IMR-90 (cell line): ENCODE measurements around the gene SHROOM3. TPM values are rescaled to one million over a fixed set of nuclear protein-coding genes. Genes with fewer than 3 reads are reported as not detected.

Experiments used
- ATAC-seq: fragments of 200-7000 bp; cut with Tn5 transposase; 2 replicates; pipeline ENCODE4 v1.9.1; 2020; ENCODE audit warnings: low read depth, mild to moderate bottlenecking, moderate library complexity
- BruUV-seq: library from RNA; stranded (reverse); fragments of 400-500 nt; replicated peaks from 2 replicates; lab custom pipeline; 2021; lab: Mats Ljungman, UMichigan
- CTCF ChIA-PET: fragments of 300-600 bp; formaldehyde crosslinking; extraction: SDS; loops from one replicate; lab custom pipeline; 2021; ENCODE audit warnings: antibody characterized with exemption; lab: Yijun Ruan, JAX
- POLR2A ChIA-PET: fragments of 300-600 bp; sonication (Branson Sonifier 250); formaldehyde crosslinking; loops from one replicate; lab custom pipeline; 2022; ENCODE audit warnings: antibody characterized with exemption; ENCODE audit not compliant: unreplicated experiment; lab: Charles Lee
- DNase-seq: peaks from one replicate; pipeline ENCODE4 v3.0.0; 2013
- H2AFZ ChIP-seq: replicated peaks from 2 replicates; pipeline ENCODE3; 2013; ENCODE audit warnings: low read length, mild to moderate bottlenecking; ENCODE audit not compliant: poor library complexity
- H2AK5ac ChIP-seq: 2 replicates; pipeline ENCODE4 v1.6.1; 2013; ENCODE audit warnings: low read depth, low read length, inconsistent platforms
- H2AK9ac ChIP-seq: replicated peaks from 2 replicates; pipeline ENCODE3; 2013; ENCODE audit warnings: mild to moderate bottlenecking, low read depth, low read length, moderate library complexity; ENCODE audit not compliant: poor library complexity
- H2BK120ac ChIP-seq: 2 replicates; pipeline ENCODE4 v1.6.1; 2013; ENCODE audit warnings: low read depth, low read length, inconsistent platforms
- H2BK15ac ChIP-seq: 3 replicates; pipeline ENCODE4 v1.6.1; 2013; ENCODE audit warnings: low read depth, low read length, inconsistent platforms
- H2BK20ac ChIP-seq: 2 replicates; pipeline ENCODE4 v1.6.1; 2013; ENCODE audit warnings: low read depth, mild to moderate bottlenecking, inconsistent platforms, low read length, moderate library complexity
- H2BK5ac ChIP-seq: 2 replicates; pipeline ENCODE4 v1.6.1; 2013; ENCODE audit warnings: mild to moderate bottlenecking, low read depth, low read length, inconsistent platforms; ENCODE audit not compliant: poor library complexity, severe bottlenecking
- H3K14ac ChIP-seq: replicated peaks from 2 replicates; pipeline ENCODE4 v1.6.1; 2013; ENCODE audit warnings: low read depth, low read length, inconsistent platforms
- H3K18ac ChIP-seq: 2 replicates; pipeline ENCODE4 v1.6.1; 2013; ENCODE audit warnings: low read depth, low read length, control low read depth
- H3K23ac ChIP-seq: 2 replicates; pipeline ENCODE4 v1.6.1; 2013; ENCODE audit warnings: low read depth, low read length, inconsistent platforms
- H3K27ac ChIP-seq: 2 replicates; pipeline ENCODE4 v1.5.1; 2013; ENCODE audit warnings: mild to moderate bottlenecking, control low read depth, low read length; ENCODE audit not compliant: insufficient read depth
- H3K27me3 ChIP-seq: 2 replicates; pipeline ENCODE4 v1.6.1; 2013; ENCODE audit warnings: low read length; ENCODE audit not compliant: control insufficient read depth, insufficient read depth
- H3K36me3 ChIP-seq: 2 replicates; pipeline ENCODE4 v1.6.1; 2013; ENCODE audit warnings: low read length, mixed read lengths; ENCODE audit not compliant: control insufficient read depth, insufficient read depth
- H3K4ac ChIP-seq: 2 replicates; pipeline ENCODE4 v1.6.1; 2013; ENCODE audit warnings: low read depth, low read length, inconsistent platforms
- H3K4me1 ChIP-seq: 2 replicates; pipeline ENCODE4 v1.6.1; 2013; ENCODE audit warnings: low read length, mixed read lengths; ENCODE audit not compliant: control insufficient read depth, insufficient read depth
- H3K4me2 ChIP-seq: 2 replicates; pipeline ENCODE4 v1.6.1; 2013; ENCODE audit warnings: low read depth, mild to moderate bottlenecking, control low read depth, low read length, moderate library complexity
- H3K4me3 ChIP-seq: 2 replicates; pipeline ENCODE4 v1.5.1; 2013; ENCODE audit warnings: low read depth, mild to moderate bottlenecking, control low read depth, low read length, moderate library complexity; ENCODE audit not compliant: insufficient read depth
- H3K56ac ChIP-seq: 2 replicates; pipeline ENCODE4 v1.6.1; 2013; ENCODE audit warnings: low read length, inconsistent platforms; ENCODE audit not compliant: insufficient read depth; ENCODE audit errors: extremely low read depth
- H3K79me1 ChIP-seq, 2 experiments: 2 replicates each; pipeline ENCODE4 v1.6.1; 2013; ENCODE audit warnings: low read length in 2 of 2, inconsistent platforms in 1 of 2, low read depth in 1 of 2
- H3K9ac ChIP-seq: 2 replicates; pipeline ENCODE4 v1.6.1; 2013; ENCODE audit warnings: low read depth, low read length, control low read depth
- H3K9me1 ChIP-seq: 2 replicates; pipeline ENCODE4 v1.6.1; 2013; ENCODE audit warnings: low read length, inconsistent platforms; ENCODE audit not compliant: insufficient read depth
- H3K9me3 ChIP-seq: 2 replicates; pipeline ENCODE4 v1.6.1; 2013; ENCODE audit warnings: low read length; ENCODE audit not compliant: control insufficient read depth, insufficient read depth
- H4K20me1 ChIP-seq: 2 replicates; pipeline ENCODE4 v1.6.1; 2013; ENCODE audit warnings: low read length, inconsistent platforms; ENCODE audit not compliant: insufficient read depth
- H4K5ac ChIP-seq: 2 replicates; pipeline ENCODE4 v1.6.1; 2013; ENCODE audit warnings: mild to moderate bottlenecking, low read depth, low read length, control low read depth
- H4K8ac ChIP-seq, 2 experiments: 2 replicates each; pipeline ENCODE4 v1.6.1; 2013; ENCODE audit warnings: low read depth in 2 of 2, low read length in 2 of 2, control low read depth in 1 of 2, inconsistent platforms in 1 of 2
- H4K91ac ChIP-seq: 2 replicates; pipeline ENCODE4 v1.6.1; 2013; ENCODE audit warnings: low read depth, low read length, inconsistent platforms; ENCODE audit not compliant: insufficient read depth
- BHLHE40 ChIP-seq: fragments of 150-350 bp; IDR thresholded peaks from 2 replicates; pipeline ENCODE4 v1.6.1; 2016; ENCODE audit warnings: mild to moderate bottlenecking, low read depth, low read length
- CHD1 ChIP-seq: IDR thresholded peaks from 2 replicates; pipeline ENCODE4 v1.6.1; 2012; ENCODE audit warnings: low read depth, low read length, improper control_type of control experiment
- POLR2A ChIP-seq: IDR thresholded peaks from 2 replicates; pipeline ENCODE4 v1.6.1; 2012; ENCODE audit warnings: mild to moderate bottlenecking, low read depth, low read length
- RFX5 ChIP-seq: IDR thresholded peaks from 2 replicates; pipeline ENCODE4 v1.8.0; 2012; ENCODE audit warnings: low read depth, mild to moderate bottlenecking, low read length, moderate library complexity
- SMC3 ChIP-seq: fragments of 150-350 bp; IDR thresholded peaks from 2 replicates; pipeline ENCODE4 v1.6.1; 2016; ENCODE audit warnings: low read depth, mild to moderate bottlenecking, antibody characterized with exemption, low read length, moderate library complexity
- WGBS, 2 experiments: methylation state at CpG; one replicate each; pipeline versions ENCODE4 v1.1.5 to v1.1.7; 2013; ENCODE audit warnings: missing lambda C conversion rate in 2 of 2; ENCODE audit not compliant: insufficient read length in 1 of 2; ENCODE audit errors: extremely low coverage in 2 of 2; 5-methylcytosine and 5-hydroxymethylcytosine counted together
- dilution Hi-C: fragments of 300-500 bp; cut with HindIII; formaldehyde crosslinking; loops from one replicate; pipeline ENCODE4 v1.14.3; 2018; ENCODE audit warnings: low sequenced_read_pairs; ENCODE audit not compliant: unreplicated experiment
- in situ Hi-C: fragments of 300-500 bp; cut with MboI; formaldehyde crosslinking; loops from 3 replicates; pipeline ENCODE4 v1.14.3; 2019; ENCODE audit warnings: low sequenced_read_pairs, inconsistent platforms, mixed read lengths
- intact Hi-C: fragments of 100-400 bp; cut with micrococcal nuclease; formaldehyde crosslinking; loops from 2 replicates; pipeline ENCODE4 v1.10.0; 2022
- polyA plus RNA-seq, 3 experiments: library from polyadenylated mRNA; depleted of rRNA; stranded (reverse); fragments of >200 nt; gene quantifications; 2 replicates each; pipeline ENCODE4 v1.2.3, GENCODE V29; 2012; ENCODE audit warnings: low replicate concordance in 1 of 3
- total RNA-seq: library from RNA; depleted of rRNA; stranded (reverse); fragments of >200 nt; gene quantifications from 2 replicates; pipeline ENCODE4 v1.2.3, GENCODE V29; 2012
- TF ChIP-seq, protein P1 (sequence below): fragments of 150-350 bp; IDR thresholded peaks from 2 replicates; pipeline ENCODE4 v1.6.1; 2016; ENCODE audit warnings: low read depth, mild to moderate bottlenecking, low read length, moderate library complexity, borderline replicate concordance

The SHROOM3 gene
- total and polyA plus RNA-seq, 2 of the 4 experiments (the other 2 are of a cell fraction) = 10.8 to 19.5 TPM

DNA sequence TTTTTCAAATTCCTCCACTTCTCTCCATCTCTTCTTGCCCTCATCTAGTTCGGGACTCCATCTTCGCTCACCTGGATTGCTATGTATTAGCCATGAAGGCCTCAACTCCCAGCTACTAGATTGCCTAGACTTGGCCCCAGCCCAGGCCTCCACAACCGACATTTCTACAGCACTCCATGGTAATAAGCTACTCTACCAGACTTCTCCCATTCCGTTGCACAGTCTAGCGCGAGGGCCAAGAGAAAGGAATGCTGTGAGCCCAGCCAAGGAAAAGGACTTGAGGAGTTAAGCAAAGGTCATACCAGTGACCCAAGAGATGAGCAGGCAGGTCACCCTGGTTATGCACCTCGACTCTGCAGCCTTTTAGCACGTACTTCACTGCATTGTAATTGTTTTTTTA, 387.3 kb downstream of the SHROOM3 start:
- Histone ChIP-seq H3K14ac (no peak overlapping the region), H4K8ac (no peak overlapping the region), H3K4me2 (no peak overlapping the region), H2AK9ac (no peak overlapping the region), H2AFZ (no peak overlapping the region), H3K4me3 (no peak overlapping the region), H3K4me1 (peaks cover 6% of the 10 kb centered on the region; the same call in 1 of the 2 replicates), H3K9me3 (no peaks in the 10 kb centered on the region), H2BK15ac (no peak overlapping the region), H3K56ac (no peak overlapping the region), H3K4ac (no peak overlapping the region), H4K91ac (no peak overlapping the region), H3K18ac (peak overlapping the region; percentile 45; the same call in 1 of the 2 replicates), H2BK5ac (no peak overlapping the region), H3K36me3 (no peaks in the 10 kb centered on the region), H2BK20ac (no peak overlapping the region), H4K5ac (no peak overlapping the region), H3K9ac (no peak overlapping the region), H2AK5ac (no peak overlapping the region; the same call in 1 of the 2 replicates), H3K27ac (no peak overlapping the region), H2BK120ac (no peak overlapping the region), H3K9me1 (no peaks in the 10 kb centered on the region), H4K20me1 (no peaks in the 10 kb centered on the region), H3K27me3 (no peaks in the 10 kb centered on the region), H3K79me1 (no peaks in the 10 kb centered on the region), H3K23ac (no peak overlapping the region)
- in situ Hi-C loops (no loop called here), intact Hi-C loops (no loop called here), dilution Hi-C loops (no loop called here)
- no peak for ATAC-seq
- no peak for DNase-seq
- CTCF ChIA-PET = no interaction called here
- TF ChIP-seq POLR2A = no peak
- TF ChIP-seq RFX5 = no peak
- no peak for TF ChIP-seq BHLHE40
- no peak for TF ChIP-seq CHD1
- TF ChIP-seq SMC3 = no peak
- TF ChIP-seq, protein P1, sequence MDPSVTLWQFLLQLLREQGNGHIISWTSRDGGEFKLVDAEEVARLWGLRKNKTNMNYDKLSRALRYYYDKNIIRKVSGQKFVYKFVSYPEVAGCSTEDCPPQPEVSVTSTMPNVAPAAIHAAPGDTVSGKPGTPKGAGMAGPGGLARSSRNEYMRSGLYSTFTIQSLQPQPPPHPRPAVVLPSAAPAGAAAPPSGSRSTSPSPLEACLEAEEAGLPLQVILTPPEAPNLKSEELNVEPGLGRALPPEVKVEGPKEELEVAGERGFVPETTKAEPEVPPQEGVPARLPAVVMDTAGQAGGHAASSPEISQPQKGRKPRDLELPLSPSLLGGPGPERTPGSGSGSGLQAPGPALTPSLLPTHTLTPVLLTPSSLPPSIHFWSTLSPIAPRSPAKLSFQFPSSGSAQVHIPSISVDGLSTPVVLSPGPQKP = no peak
- 93% methylated on average over 2 of the region's 8 CpGs; no CpG with 5 or more reads in 1 of the 2 experiments for WGBS, 2 experiments
- POLR2A ChIA-PET = no interaction called here
- no TSS peak for BruUV-seq
